ENCODE measurements around the gene EMC9.

The EMC9 gene

DNA sequence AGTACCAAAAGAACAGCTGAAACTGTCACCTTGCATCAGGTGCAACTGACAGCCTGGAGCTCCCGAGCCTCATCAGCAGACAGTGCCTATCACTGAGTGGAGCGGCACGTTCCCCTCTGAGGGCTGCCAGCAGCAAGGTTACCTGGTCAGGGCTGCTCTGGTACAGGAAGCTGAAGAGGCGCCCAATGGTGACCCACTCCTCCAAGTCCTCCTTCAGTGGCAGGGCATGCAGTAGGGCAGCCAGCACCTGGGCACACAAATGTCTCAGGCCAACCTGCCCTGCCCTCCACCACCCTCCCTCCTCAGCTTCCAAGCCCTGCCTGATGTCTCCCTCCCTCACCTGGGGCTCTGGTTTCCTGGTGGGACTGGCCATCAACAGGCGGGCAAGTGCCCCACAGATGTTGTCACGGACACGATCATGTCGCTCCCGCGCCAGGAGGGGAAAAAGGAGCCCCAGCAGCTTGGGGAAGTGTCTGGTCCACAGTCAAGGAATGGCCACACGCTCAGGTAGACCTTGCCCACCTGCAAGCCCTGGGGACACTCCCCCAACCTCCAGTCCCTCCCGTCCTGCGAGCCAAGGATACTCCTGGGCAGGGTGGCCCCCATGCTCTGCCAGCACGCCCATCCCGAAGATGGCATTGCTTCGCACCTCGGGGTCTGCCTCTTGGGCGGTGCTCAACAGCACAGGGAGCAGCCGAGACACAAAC lies 40.1 kb upstream of the EMC9 start:
- TF ChIP-seq, protein P1, sequence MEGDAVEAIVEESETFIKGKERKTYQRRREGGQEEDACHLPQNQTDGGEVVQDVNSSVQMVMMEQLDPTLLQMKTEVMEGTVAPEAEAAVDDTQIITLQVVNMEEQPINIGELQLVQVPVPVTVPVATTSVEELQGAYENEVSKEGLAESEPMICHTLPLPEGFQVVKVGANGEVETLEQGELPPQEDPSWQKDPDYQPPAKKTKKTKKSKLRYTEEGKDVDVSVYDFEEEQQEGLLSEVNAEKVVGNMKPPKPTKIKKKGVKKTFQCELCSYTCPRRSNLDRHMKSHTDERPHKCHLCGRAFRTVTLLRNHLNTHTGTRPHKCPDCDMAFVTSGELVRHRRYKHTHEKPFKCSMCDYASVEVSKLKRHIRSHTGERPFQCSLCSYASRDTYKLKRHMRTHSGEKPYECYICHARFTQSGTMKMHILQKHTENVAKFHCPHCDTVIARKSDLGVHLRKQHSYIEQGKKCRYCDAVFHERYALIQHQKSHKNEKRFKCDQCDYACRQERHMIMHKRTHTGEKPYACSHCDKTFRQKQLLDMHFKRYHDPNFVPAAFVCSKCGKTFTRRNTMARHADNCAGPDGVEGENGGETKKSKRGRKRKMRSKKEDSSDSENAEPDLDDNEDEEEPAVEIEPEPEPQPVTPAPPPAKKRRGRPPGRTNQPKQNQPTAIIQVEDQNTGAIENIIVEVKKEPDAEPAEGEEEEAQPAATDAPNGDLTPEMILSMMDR (IDR thresholded peaks at IDR 0.05; ENCODE audit: borderline replicate concordance, insufficient read depth, low read depth, low read length): no peak
- no peak overlapping the region for H3K4me3 ChIP-seq (ENCODE audit: low read depth, low read length)

DNA sequence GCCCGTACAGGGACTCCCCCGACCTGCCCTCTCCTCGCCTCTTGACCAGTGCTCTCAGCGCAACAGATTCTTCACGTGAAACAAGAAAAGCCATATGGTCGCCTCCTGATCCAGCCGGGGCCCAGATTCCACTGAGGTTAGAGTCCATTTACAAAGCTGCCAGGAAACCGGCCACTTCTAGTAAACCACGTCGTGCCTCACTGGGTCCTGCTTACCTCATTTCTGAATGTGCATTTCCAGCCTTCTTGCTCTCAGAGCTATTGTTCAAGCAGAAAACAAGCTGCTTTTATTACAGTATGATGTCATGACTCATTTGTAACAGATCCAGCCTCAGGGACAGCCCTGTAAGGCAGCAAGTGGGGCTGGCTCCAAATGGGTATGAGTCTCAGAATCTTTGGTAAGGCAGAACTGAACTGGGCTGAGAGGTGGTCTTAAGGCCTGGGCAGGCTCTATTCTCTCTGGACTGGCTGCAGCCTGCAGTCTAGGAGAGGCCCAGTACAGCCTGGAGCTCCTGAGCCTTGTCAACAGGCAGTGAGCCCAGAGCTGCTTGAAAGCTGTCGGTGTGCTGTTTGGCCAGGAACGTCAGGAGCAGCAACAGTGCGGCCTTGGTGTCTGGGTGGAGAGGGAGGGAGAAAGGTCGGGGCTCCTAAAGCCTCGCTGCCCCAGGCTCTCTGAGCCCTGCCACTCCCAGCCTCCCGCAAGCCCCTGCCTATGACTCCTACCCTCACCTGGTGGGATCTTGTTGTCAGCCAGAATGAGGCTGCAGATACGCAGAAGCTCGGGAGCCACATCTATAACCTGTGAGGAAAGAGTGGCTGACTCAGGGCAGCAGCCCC lies 38.8 kb upstream of the EMC9 start:
- TF ChIP-seq, protein P1 (IDR thresholded peaks at IDR 0.05; ENCODE audit: borderline replicate concordance, insufficient read depth, low read depth, low read length): no peak
- no peak overlapping the region for H3K4me3 ChIP-seq (ENCODE audit: low read depth, low read length)

DNA sequence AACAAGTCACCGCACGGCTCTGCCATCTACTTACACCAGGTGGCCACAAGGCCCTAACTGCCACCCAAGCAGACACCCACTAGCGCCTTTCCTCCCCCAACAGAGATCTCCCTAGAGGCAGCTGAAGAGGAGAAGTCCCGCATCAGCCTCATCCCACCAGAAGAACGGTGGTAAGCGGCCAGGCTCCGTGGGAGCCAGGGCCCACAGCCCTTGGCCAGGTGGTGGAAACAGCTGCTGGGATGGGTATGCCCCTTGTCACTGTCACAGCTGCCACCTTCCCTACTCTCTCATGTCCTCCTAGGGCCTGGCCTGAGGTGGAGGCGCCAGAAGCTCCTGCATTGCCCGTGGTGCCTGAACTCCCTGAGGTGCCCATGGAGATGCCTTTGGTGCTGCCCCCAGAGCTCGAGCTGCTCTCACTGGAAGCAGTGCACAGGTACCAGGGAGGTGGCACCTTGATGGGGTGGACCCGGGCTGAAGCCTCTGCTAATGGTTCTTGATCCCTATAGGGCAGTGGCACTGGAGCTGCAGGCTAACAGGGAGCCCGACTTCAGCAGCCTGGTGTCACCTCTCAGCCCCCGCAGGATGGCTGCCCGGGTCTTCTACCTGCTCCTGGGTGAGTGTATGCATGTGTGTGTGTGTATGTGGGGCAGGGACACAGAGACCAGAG lies 38.0 kb upstream of the EMC9 start:
- TF ChIP-seq, protein P1 (IDR thresholded peaks at IDR 0.05; ENCODE audit: borderline replicate concordance, insufficient read depth, low read depth, low read length): no peak

DNA sequence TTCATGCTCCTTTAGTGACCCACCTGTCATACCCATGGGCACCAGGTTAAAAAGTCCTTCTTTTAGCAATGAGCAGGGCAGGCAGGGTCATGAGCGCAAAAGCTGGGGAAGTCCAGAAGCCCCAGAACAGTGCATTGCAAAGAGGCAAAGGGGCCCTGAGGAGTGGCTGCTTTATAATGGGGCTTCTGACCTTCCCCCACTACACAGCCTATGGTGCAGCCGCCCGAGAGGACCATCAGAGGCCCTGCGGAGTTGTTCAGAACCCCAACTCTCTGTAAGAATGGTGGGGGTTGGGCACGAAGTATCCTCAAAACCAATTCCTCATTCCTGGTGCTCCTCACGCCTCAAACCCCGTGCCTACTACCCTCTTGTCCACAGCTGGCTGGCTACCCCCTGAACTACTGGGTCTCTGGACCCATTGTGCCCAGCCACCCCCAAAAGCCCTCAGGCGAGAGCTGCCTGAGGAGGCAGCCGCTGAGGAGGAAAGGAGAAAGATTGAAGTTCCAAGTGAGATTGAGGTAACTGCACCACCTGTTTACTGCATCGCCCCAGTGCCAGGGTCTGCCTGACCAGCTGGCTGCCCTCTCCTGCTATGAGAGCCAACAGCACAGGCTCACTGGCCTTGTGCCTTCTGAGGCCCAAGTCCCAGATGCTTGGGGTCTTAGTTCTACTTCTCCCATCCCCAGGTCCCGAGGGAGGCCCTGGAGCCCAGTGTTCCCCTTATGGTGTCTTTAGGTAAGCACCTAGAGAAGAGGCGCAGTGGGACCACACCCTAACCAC lies 37.2 kb upstream of the EMC9 start:
- TF ChIP-seq, protein P1 (IDR thresholded peaks at IDR 0.05; ENCODE audit: borderline replicate concordance, insufficient read depth, low read depth, low read length): no peak
- no peak overlapping the region for H3K4me3 ChIP-seq (ENCODE audit: low read depth, low read length)

More for the DNA sequence above, 38.0 kb upstream of the EMC9 start:
- H3K4me3 ChIP-seq (ENCODE audit: low read depth, low read length): no peak overlapping the region

DNA sequence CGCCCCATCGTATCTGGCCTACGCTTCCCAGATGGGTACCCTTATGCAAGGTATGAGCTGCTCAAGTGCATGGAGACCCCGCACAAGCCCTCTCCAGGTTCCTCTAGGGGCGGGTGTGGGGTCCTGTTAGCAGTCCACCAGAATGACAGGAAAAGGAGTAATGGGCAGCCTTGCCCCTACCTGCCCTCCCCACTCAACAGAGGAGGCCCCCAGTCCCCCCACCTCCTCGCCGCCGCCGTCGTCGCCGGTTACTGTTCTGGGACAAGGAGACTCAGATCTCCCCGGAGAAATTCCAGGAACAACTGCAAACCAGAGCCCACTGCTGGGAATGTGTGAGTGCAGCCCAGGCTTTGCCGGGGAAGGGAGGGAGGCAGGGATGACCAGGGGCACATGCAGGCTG lies 36.5 kb upstream of the EMC9 start:
- TF ChIP-seq, protein P1 (IDR thresholded peaks at IDR 0.05; ENCODE audit: borderline replicate concordance, insufficient read depth, low read depth, low read length): no peak
- no peak overlapping the region for H3K4me3 ChIP-seq (ENCODE audit: low read depth, low read length)

DNA sequence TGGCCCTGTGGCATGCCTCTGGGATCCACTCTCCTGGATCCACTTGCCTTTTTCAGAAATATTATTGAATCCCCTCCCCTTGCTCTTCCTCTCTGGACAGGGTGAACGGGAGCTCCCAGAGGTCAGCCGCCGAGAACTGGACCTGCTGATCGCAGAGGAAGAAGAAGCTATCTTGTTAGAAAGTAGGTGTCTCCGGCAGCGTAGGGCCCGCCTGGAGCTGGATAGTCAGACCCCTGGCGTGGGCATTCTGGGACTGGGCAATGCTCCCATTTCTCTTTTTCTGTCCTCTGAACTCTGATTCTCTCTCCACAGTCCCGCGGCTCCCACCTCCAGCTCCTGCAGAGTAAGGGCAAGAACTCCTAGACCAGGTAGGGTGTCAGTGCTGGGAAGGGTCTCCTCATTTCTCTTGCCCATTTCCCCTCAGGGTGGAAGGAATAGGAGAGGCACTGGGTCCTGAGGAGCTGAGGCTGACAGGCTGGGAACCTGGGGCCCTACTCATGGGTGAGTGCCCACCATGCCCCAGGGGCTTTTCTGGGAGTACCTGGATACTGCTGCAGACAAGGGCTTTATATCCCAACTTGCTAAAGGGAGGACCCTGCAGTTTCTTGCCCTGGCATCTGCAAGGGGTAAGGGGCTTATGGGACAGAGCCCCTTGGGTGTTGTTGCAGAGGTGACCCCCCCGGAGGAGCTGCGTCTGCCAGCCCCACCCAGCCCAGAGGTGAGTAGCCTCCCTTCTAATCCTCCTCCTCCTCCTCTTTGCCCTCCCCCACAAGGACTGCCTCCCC lies 35.8 kb upstream of the EMC9 start:
- TF ChIP-seq, protein P1 (IDR thresholded peaks at IDR 0.05; ENCODE audit: borderline replicate concordance, insufficient read depth, low read depth, low read length): no peak
- no peak overlapping the region for H3K4me3 ChIP-seq (ENCODE audit: low read depth, low read length)
